ENCODE data around the gene WWP2.

Gene WWP2

GRCh38 chr16:69816996-69817395 lies 54.9 kb downstream of the WWP2 start:
- Histone ChIP-seq H3K4me3 (ENCODE audit: low read length, poor library complexity, severe bottlenecking) (no peak overlapping the region), H3K79me2 (ENCODE audit: insufficient read depth, low read length) (no peaks in the 10 kb centered on the region), H4K20me1 (ENCODE audit: insufficient read depth, low read length, poor library complexity, severe bottlenecking) (no peaks in the 10 kb centered on the region), H3F3A (ENCODE audit: low read depth) (no peaks in the 10 kb centered on the region), H3K4me2 (ENCODE audit: low read depth, low read length, poor library complexity, severe bottlenecking) (no peak overlapping the region), H3K4me1 (ENCODE audit: insufficient read depth, low read length, poor library complexity, severe bottlenecking) (no peaks in the 10 kb centered on the region), H3K27me3 (ENCODE audit: insufficient read depth, low read length, poor library complexity, severe bottlenecking) (no peaks in the 10 kb centered on the region), H3K9me2 (replicated peaks; ENCODE audit: low read depth, low read length) (no peaks in the 10 kb centered on the region), H3K36me3 (ENCODE audit: insufficient read depth, low read length) (no peaks in the 10 kb centered on the region; the same call in 1 of the 2 replicates), H2AFZ (ENCODE audit: low read length) (no peak overlapping the region), H3K9ac (ENCODE audit: low read depth, low read length, poor library complexity, severe bottlenecking) (no peak overlapping the region), H3K9me3 (ENCODE audit: insufficient read depth, low read depth, low read length) (no peaks in the 10 kb centered on the region)
- TF ChIP-seq CTCF (conservative IDR thresholded peaks at IDR 0.05; ENCODE audit: low read length) = no peak
- TF ChIP-seq EZH2phosphoT487 (IDR thresholded peaks at IDR 0.05; ENCODE audit: borderline replicate concordance) = no peak

GRCh38 chr16:69818891-69819545 lies 56.9 kb downstream of the WWP2 start:
- no peak overlapping the region for H3K4me2 ChIP-seq (ENCODE audit: low read depth, low read length, poor library complexity, severe bottlenecking)

GRCh38 chr16:69820926-69821541 lies 58.9 kb downstream of the WWP2 start:
- no peak overlapping the region for H2AFZ ChIP-seq (ENCODE audit: low read length)
- TF ChIP-seq EZH2phosphoT487 (IDR thresholded peaks at IDR 0.05; ENCODE audit: borderline replicate concordance) (no peak), CTCF (conservative IDR thresholded peaks at IDR 0.05; ENCODE audit: low read length) (no peak)
- H3K9ac ChIP-seq (ENCODE audit: low read depth, low read length, poor library complexity, severe bottlenecking) = no peak overlapping the region
- H3K36me3 ChIP-seq (ENCODE audit: insufficient read depth, low read length) = no peaks in the 10 kb centered on the region; the same call in 1 of the 2 replicates
- H3K4me2 ChIP-seq (ENCODE audit: low read depth, low read length, poor library complexity, severe bottlenecking) = no peak overlapping the region
- no peaks in the 10 kb centered on the region for H4K20me1 ChIP-seq (ENCODE audit: insufficient read depth, low read length, poor library complexity, severe bottlenecking)
- no peaks in the 10 kb centered on the region for H3K4me1 ChIP-seq (ENCODE audit: insufficient read depth, low read length, poor library complexity, severe bottlenecking)
- H3K9me3 ChIP-seq (ENCODE audit: insufficient read depth, low read depth, low read length) = no peaks in the 10 kb centered on the region
- H3K9me2 ChIP-seq (replicated peaks; ENCODE audit: low read depth, low read length) = no peaks in the 10 kb centered on the region
- no peaks in the 10 kb centered on the region for H3K27me3 ChIP-seq (ENCODE audit: insufficient read depth, low read length, poor library complexity, severe bottlenecking)
- H3K4me3 ChIP-seq (ENCODE audit: low read length, poor library complexity, severe bottlenecking) = no peak overlapping the region
- H3K79me2 ChIP-seq (ENCODE audit: insufficient read depth, low read length) = no peaks in the 10 kb centered on the region
- H3F3A ChIP-seq (ENCODE audit: low read depth) = no peaks in the 10 kb centered on the region

More at GRCh38 chr16:69818891-69819545, 56.9 kb downstream of the WWP2 start:
- no peak for TF ChIP-seq CTCF (conservative IDR thresholded peaks at IDR 0.05; ENCODE audit: low read length)
- no peak for TF ChIP-seq EZH2phosphoT487 (IDR thresholded peaks at IDR 0.05; ENCODE audit: borderline replicate concordance)
- H3K79me2 ChIP-seq (ENCODE audit: insufficient read depth, low read length) = no peaks in the 10 kb centered on the region
- H4K20me1 ChIP-seq (ENCODE audit: insufficient read depth, low read length, poor library complexity, severe bottlenecking) = no peaks in the 10 kb centered on the region
- no peaks in the 10 kb centered on the region; the same call in 1 of the 2 replicates for H3K36me3 ChIP-seq (ENCODE audit: insufficient read depth, low read length)
- H3K9me2 ChIP-seq (replicated peaks; ENCODE audit: low read depth, low read length) = no peaks in the 10 kb centered on the region
- no peak overlapping the region for H2AFZ ChIP-seq (ENCODE audit: low read length)
- H3F3A ChIP-seq (ENCODE audit: low read depth) = no peaks in the 10 kb centered on the region
- no peaks in the 10 kb centered on the region for H3K4me1 ChIP-seq (ENCODE audit: insufficient read depth, low read length, poor library complexity, severe bottlenecking)
- no peak overlapping the region for H3K4me3 ChIP-seq (ENCODE audit: low read length, poor library complexity, severe bottlenecking)
- no peaks in the 10 kb centered on the region for H3K27me3 ChIP-seq (ENCODE audit: insufficient read depth, low read length, poor library complexity, severe bottlenecking)
- H3K9ac ChIP-seq (ENCODE audit: low read depth, low read length, poor library complexity, severe bottlenecking) = no peak overlapping the region
- no peaks in the 10 kb centered on the region for H3K9me3 ChIP-seq (ENCODE audit: insufficient read depth, low read depth, low read length)
